Mesenchymal stem cell (in vitro differentiated cells and primary cell): ENCODE measurements around the gene NDOR1.

Source experiments
- DNase-seq: peaks from one replicate; pipeline ENCODE4 v3.0.0-alpha.2; 2013
- H2AFZ ChIP-seq: one replicate; pipeline ENCODE4 v1.6.1; 2013; ENCODE audit warnings: low read depth, mild to moderate bottlenecking, control low read depth, inconsistent platforms, low read length, moderate library complexity
- H2AK5ac ChIP-seq: 2 replicates; pipeline ENCODE4 v1.6.1; 2013; ENCODE audit warnings: low read length, moderate library complexity, mild to moderate bottlenecking, inconsistent platforms; ENCODE audit not compliant: severe bottlenecking
- H2BK120ac ChIP-seq: one replicate; pipeline ENCODE4 v1.6.1; 2013; ENCODE audit warnings: low read depth, mild to moderate bottlenecking, inconsistent platforms, low read length, moderate library complexity
- H2BK12ac ChIP-seq, 2 experiments: one replicate each; pipeline ENCODE4 v1.6.1; 2013; ENCODE audit warnings: inconsistent platforms in 2 of 2, low read length in 2 of 2, mild to moderate bottlenecking in 2 of 2, moderate library complexity in 2 of 2, control low read depth in 1 of 2
- H2BK15ac ChIP-seq: one replicate; pipeline ENCODE4 v1.6.1; 2013; ENCODE audit warnings: mild to moderate bottlenecking, low read depth, inconsistent platforms; ENCODE audit not compliant: poor library complexity, severe bottlenecking
- H2BK5ac ChIP-seq: 2 replicates; pipeline ENCODE4 v1.6.1; 2013; ENCODE audit warnings: low read depth, mild to moderate bottlenecking, low read length, control low read depth, inconsistent platforms; ENCODE audit not compliant: poor library complexity, severe bottlenecking
- H3K14ac ChIP-seq, 2 experiments: one replicate each; pipeline ENCODE4 v1.6.1; 2013; ENCODE audit warnings: inconsistent platforms in 2 of 2, low read length in 2 of 2, control low read depth in 1 of 2, mild to moderate bottlenecking in 1 of 2, moderate library complexity in 1 of 2
- H3K18ac ChIP-seq, 2 experiments: one replicate each; pipeline ENCODE4 v1.6.1; 2013; ENCODE audit warnings: inconsistent platforms in 2 of 2, low read length in 2 of 2, control low read depth in 1 of 2, low read depth in 1 of 2, mild to moderate bottlenecking in 1 of 2
- H3K23ac ChIP-seq, 2 experiments: one replicate each; pipeline ENCODE4 v1.6.1; 2013; ENCODE audit warnings: inconsistent platforms in 2 of 2, low read length in 2 of 2, mild to moderate bottlenecking in 2 of 2, moderate library complexity in 2 of 2, control low read depth in 1 of 2
- H3K27ac ChIP-seq: 2 replicates; pipeline ENCODE4 v1.5.1; 2013; ENCODE audit warnings: mild to moderate bottlenecking, moderate library complexity, low read length, control low read depth, inconsistent platforms; ENCODE audit not compliant: poor library complexity, severe bottlenecking
- H3K27me3 ChIP-seq, 2 experiments: 2 replicates each; pipeline versions ENCODE4 v1.6.1 to v1.7.0; 2013; ENCODE audit warnings: low read length in 2 of 2, mild to moderate bottlenecking in 2 of 2, moderate library complexity in 2 of 2, control low read depth in 1 of 2, inconsistent platforms in 1 of 2; ENCODE audit not compliant: control insufficient read depth in 1 of 2, insufficient read depth in 1 of 2
- H3K36me3 ChIP-seq, 2 experiments: 2 replicates each; pipeline versions ENCODE4 v1.6.1 to v1.7.0; 2013; ENCODE audit warnings: low read length in 2 of 2, control low read depth in 1 of 2, inconsistent platforms in 1 of 2, low read depth in 1 of 2, mild to moderate bottlenecking in 1 of 2; ENCODE audit not compliant: insufficient read depth in 2 of 2, control insufficient read depth in 1 of 2
- H3K4ac ChIP-seq, 2 experiments: one replicate each; pipeline ENCODE4 v1.6.1; 2013; ENCODE audit warnings: inconsistent platforms in 2 of 2, low read length in 2 of 2, mild to moderate bottlenecking in 2 of 2, moderate library complexity in 2 of 2, control low read depth in 1 of 2, low read depth in 1 of 2
- H3K4me1 ChIP-seq: 2 replicates; pipeline ENCODE4 v1.6.1; 2013; ENCODE audit warnings: low read depth, low read length, control low read depth; ENCODE audit not compliant: control insufficient read depth, insufficient read depth
- H3K4me2 ChIP-seq: 2 replicates; pipeline ENCODE4 v1.6.1; 2013; ENCODE audit warnings: low read length, mild to moderate bottlenecking, inconsistent platforms; ENCODE audit not compliant: poor library complexity, severe bottlenecking
- H3K4me3 ChIP-seq, 2 experiments: 2 replicates each; pipeline versions ENCODE4 v1.5.1 to v1.7.0; 2013; ENCODE audit warnings: low read length in 2 of 2, mild to moderate bottlenecking in 2 of 2, control low read depth in 1 of 2, low read depth in 1 of 2; ENCODE audit not compliant: insufficient read depth in 1 of 2
- H3K79me1 ChIP-seq: replicated peaks from 2 replicates; pipeline ENCODE4 v1.6.1; 2013; ENCODE audit warnings: mild to moderate bottlenecking, control low read depth, low read length, inconsistent platforms; ENCODE audit not compliant: poor library complexity, severe bottlenecking
- H3K9ac ChIP-seq: 2 replicates; pipeline ENCODE4 v1.7.0; 2013; ENCODE audit warnings: mild to moderate bottlenecking, low read length, moderate library complexity
- H3K9me3 ChIP-seq: 2 replicates; pipeline ENCODE4 v1.7.0; 2013; ENCODE audit warnings: mild to moderate bottlenecking, low read length; ENCODE audit not compliant: control insufficient read depth
- H4K8ac ChIP-seq: one replicate; pipeline ENCODE4 v1.6.1; 2013; ENCODE audit warnings: inconsistent platforms, mild to moderate bottlenecking, low read length, moderate library complexity
- H4K91ac ChIP-seq: one replicate; pipeline ENCODE4 v1.6.1; 2013; ENCODE audit warnings: mild to moderate bottlenecking, low read length, inconsistent platforms
- WGBS: methylation state at CpG from one replicate; pipeline ENCODE4 v1.1.7; 2013; ENCODE audit warnings: mixed read lengths; 5-methylcytosine and 5-hydroxymethylcytosine counted together

Gene NDOR1

GRCh38 chr9:137230705-137231371 is 25.3 kb downstream of the NDOR1 start, which contains the start of gene SLC34A3:
SLC34A3 (plus strand) TSS chr9:137230901; CDS start chr9:137231703, 802 bp downstream.
- peaks cover 1% of the 10 kb centered on the region for H3K79me1 ChIP-seq
- WGBS: 81% methylated on average over 14 of the region's 14 CpGs
- H4K91ac ChIP-seq: no peak within 1 kb of the TSS
- H2BK12ac ChIP-seq: no peak within 1 kb of the TSS
- H2BK5ac ChIP-seq: no peak within 1 kb of the TSS
- H2BK120ac ChIP-seq: no peak within 1 kb of the TSS
- no peak within 1 kb of the TSS for H3K14ac ChIP-seq
- no peak within 1 kb of the TSS for H3K18ac ChIP-seq
- no peak within 1 kb of the TSS for H3K27ac ChIP-seq
- peaks cover 0 to 5% of the 10 kb centered on the region in 2 experiments for H3K36me3 ChIP-seq
- H4K8ac ChIP-seq: no peak within 1 kb of the TSS
- peaks cover 0 to 73% of the 10 kb centered on the region in 2 experiments for H3K27me3 ChIP-seq
- no peak within 1 kb of the TSS for H3K4me3 ChIP-seq
- H3K23ac ChIP-seq: no peak within 1 kb of the TSS
- peak within 1 kb of the TSS; percentile 3 for H2BK15ac ChIP-seq
- peaks cover 18% of the 10 kb centered on the region for H3K4me1 ChIP-seq
- H3K9ac ChIP-seq: no peak within 1 kb of the TSS
- no peak within 1 kb of the TSS for H2AK5ac ChIP-seq
- H3K9me3 ChIP-seq: no peaks in the 10 kb centered on the region
- no peak for DNase-seq
- no peak within 1 kb of the TSS for H2AFZ ChIP-seq
- H3K4ac ChIP-seq: no peak within 1 kb of the TSS
- H3K4me2 ChIP-seq: no peak within 1 kb of the TSS

DNA sequence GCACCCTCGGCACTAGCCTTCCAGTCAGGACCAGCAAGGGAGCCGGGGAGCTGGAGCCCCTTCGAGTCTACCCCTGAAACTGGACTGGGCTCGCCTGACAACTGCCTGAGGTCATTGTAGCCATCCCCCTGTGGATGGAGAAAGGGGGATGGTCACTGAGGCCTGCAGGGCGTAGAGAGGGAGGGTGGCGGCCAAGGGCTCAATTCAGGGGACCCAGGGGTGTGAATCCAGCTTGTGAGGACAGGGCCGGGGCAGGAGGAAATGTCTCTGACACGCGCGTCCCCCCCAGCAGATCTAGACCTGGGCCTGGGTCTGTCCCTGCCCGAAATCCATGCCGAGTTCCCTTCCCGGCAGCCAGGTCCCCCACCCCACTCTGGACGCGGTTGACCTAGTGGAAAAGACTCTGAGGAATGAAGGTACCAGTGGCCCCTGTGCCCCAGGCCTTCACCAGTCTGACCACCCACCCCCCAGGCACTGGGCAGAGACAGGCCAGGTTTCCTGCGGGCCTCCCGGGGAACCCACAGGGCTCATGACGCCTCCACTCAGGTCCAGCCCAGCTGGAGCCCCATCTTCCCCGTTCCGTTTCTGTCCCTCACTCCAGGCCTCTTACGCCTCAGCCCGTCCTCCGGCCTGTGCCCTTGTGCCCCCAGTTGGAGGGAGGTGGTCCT is 26.0 kb downstream of the NDOR1 start:
- no peak overlapping the region for H3K23ac ChIP-seq
- no peak overlapping the region for H3K4me2 ChIP-seq
- H2BK12ac ChIP-seq: no peak overlapping the region
- H3K27me3 ChIP-seq: peaks cover 0 to 73% of the 10 kb centered on the region in 2 experiments
- no peak overlapping the region for H2BK15ac ChIP-seq
- H2AK5ac ChIP-seq: no peak overlapping the region
- no peak overlapping the region for H3K4me3 ChIP-seq
- no peak for DNase-seq
- no peak overlapping the region for H3K18ac ChIP-seq
- no peaks in the 10 kb centered on the region for H3K9me3 ChIP-seq
- H2BK120ac ChIP-seq: no peak overlapping the region
- no peak overlapping the region for H3K27ac ChIP-seq
- peaks cover 19% of the 10 kb centered on the region for H3K4me1 ChIP-seq
- no peak overlapping the region for H2AFZ ChIP-seq
- H3K36me3 ChIP-seq: peaks cover 0 to 3% of the 10 kb centered on the region in 2 experiments
- H3K9ac ChIP-seq: no peak overlapping the region
- WGBS: 92% methylated on average over 22 of the region's 23 CpGs
- no peak overlapping the region for H3K4ac ChIP-seq
- no peak overlapping the region for H2BK5ac ChIP-seq
- peaks cover 2% of the 10 kb centered on the region for H3K79me1 ChIP-seq
- H4K91ac ChIP-seq: peak overlapping the region; percentile 2
- no peak overlapping the region for H3K14ac ChIP-seq
- no peak overlapping the region for H4K8ac ChIP-seq

DNA sequence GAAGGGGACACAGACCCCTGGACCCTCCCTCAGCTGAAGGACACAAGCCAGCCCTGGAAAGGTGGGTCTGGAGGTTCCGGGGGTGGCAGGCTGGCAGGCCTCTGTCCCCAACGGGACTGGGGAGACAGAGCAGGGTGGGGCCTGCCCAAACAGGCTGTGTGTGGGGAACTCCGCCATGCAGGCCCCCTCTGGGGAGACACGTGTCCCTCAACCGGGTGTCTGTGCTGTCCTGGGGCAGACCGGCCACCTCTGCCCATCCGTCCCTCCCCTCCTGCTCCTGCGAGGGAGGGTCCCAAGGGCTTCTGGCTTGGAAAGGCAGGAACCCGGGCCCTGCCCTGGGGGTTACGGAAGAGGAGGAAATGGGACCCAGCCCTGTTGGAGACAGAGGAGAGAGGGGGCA is 26.6 kb downstream of the NDOR1 start:
- Histone ChIP-seq H3K4me3 (no peak overlapping the region), H3K23ac (no peak overlapping the region), H2BK5ac (no peak overlapping the region), H2AFZ (no peak overlapping the region), H3K9ac (no peak overlapping the region), H3K36me3 (peaks cover 0 to 3% of the 10 kb centered on the region in 2 experiments), H3K4me2 (no peak overlapping the region), H3K4me1 (peaks cover 21% of the 10 kb centered on the region), H3K79me1 (peaks cover 7% of the 10 kb centered on the region), H4K91ac (no peak overlapping the region), H2BK15ac (no peak overlapping the region), H2AK5ac (no peak overlapping the region), H4K8ac (no peak overlapping the region), H3K14ac (no peak overlapping the region), H3K27ac (no peak overlapping the region), H3K18ac (no peak overlapping the region), H3K9me3 (no peaks in the 10 kb centered on the region), H3K4ac (no peak overlapping the region), H2BK12ac (no peak overlapping the region), H3K27me3 (peaks cover 0 to 73% of the 10 kb centered on the region in 2 experiments), H2BK120ac (no peak overlapping the region)
- 86% methylated on average over 10 of the region's 10 CpGs for WGBS
- DNase-seq: no peak

DNA sequence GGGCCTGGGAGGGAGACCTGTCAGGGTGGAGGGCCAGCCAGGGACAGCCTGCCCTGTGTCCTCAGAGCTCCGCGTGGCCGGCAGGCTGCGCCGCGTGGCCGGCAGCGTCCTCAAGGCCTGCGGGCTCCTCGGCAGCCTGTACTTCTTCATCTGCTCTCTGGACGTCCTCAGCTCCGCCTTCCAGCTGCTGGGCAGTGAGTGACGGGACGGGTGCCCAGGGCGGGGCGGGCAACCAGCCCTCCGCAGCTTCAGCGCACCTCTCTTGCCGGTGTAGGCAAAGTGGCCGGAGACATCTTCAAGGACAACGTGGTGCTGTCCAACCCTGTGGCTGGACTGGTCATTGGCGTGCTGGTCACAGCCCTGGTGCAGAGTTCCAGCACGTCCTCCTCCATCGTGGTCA is 27.0 kb downstream of the NDOR1 start:
- H3K14ac ChIP-seq: no peak overlapping the region

More for the DNA sequence above, 27.0 kb downstream of the NDOR1 start:
- H3K9me3 ChIP-seq: no peaks in the 10 kb centered on the region
- peak overlapping the region; percentile 10 for H4K91ac ChIP-seq
- no peak overlapping the region for H3K4me2 ChIP-seq
- WGBS: 91% methylated on average over 24 of the region's 24 CpGs
- H3K4ac ChIP-seq: no peak overlapping the region
- H2AFZ ChIP-seq: no peak overlapping the region
- H3K27ac ChIP-seq: no peak overlapping the region
- H2BK12ac ChIP-seq: no peak overlapping the region
- H2BK15ac ChIP-seq: no peak overlapping the region
- H3K27me3 ChIP-seq: peaks cover 0 to 73% of the 10 kb centered on the region in 2 experiments
- no peak overlapping the region for H2BK5ac ChIP-seq
- peaks cover 10% of the 10 kb centered on the region for H3K79me1 ChIP-seq
- no peak for DNase-seq
- H3K9ac ChIP-seq: no peak overlapping the region
- H2AK5ac ChIP-seq: no peak overlapping the region
- no peak overlapping the region for H3K4me3 ChIP-seq
- peaks cover 19% of the 10 kb centered on the region for H3K4me1 ChIP-seq
- no peak overlapping the region for H3K23ac ChIP-seq
- H3K36me3 ChIP-seq: peaks cover 0 to 3% of the 10 kb centered on the region in 2 experiments
- H4K8ac ChIP-seq: no peak overlapping the region
- no peak overlapping the region for H2BK120ac ChIP-seq
- no peak overlapping the region for H3K18ac ChIP-seq
